CD14-positive monocyte (primary cell): ENCODE data around the gene MAN1C1. TPM values are rescaled to one million over a fixed set of nuclear protein-coding genes. Genes with fewer than 3 reads are reported as not detected.

ENCODE experiments used
- DNase-seq, 3 donors: peaks; one replicate each; pipeline ENCODE4 v3.0.0-alpha.2; 2011 to 2022
- H2AFZ ChIP-seq: 2 replicates; pipeline ENCODE4 v1.6.0; 2012; ENCODE audit warnings: mild to moderate bottlenecking, low read depth, low read length, inconsistent platforms; ENCODE audit not compliant: insufficient read depth, poor library complexity, severe bottlenecking
- H3K27ac ChIP-seq, 2 donors: 1 replicate in 1 of 2; 2 replicates in 1 of 2; pipeline ENCODE4 v1.5.1; 2012 to 2013; ENCODE audit warnings: low read length in 2 of 2, control low read depth in 1 of 2, inconsistent platforms in 1 of 2, low read depth in 1 of 2, mild to moderate bottlenecking in 1 of 2
- H3K27me3 ChIP-seq, 2 donors: one replicate each; pipeline versions ENCODE4 v1.6.0 to v1.6.1; 2011 to 2013; ENCODE audit warnings: low read length in 2 of 2; ENCODE audit not compliant: control insufficient read depth in 2 of 2, insufficient read depth in 2 of 2
- H3K36me3 ChIP-seq, 2 donors: replicated peaks in 1 of 2; 1 replicate in 1 of 2; 2 replicates in 1 of 2; pipeline versions ENCODE4 v1.5.1 to v1.6.1; 2012 to 2013; ENCODE audit warnings: low read length in 2 of 2, control low read depth in 1 of 2, inconsistent platforms in 1 of 2, mild to moderate bottlenecking in 1 of 2; ENCODE audit not compliant: insufficient read depth in 2 of 2, control insufficient read depth in 1 of 2
- H3K4me1 ChIP-seq, 2 donors: 1 replicate in 1 of 2; 2 replicates in 1 of 2; pipeline versions ENCODE4 v1.5.1 to v1.6.1; 2012 to 2013; ENCODE audit warnings: low read length in 2 of 2, control low read depth in 1 of 2, inconsistent platforms in 1 of 2, mild to moderate bottlenecking in 1 of 2, moderate library complexity in 1 of 2; ENCODE audit not compliant: insufficient read depth in 2 of 2, control insufficient read depth in 1 of 2
- H3K4me2 ChIP-seq: replicated peaks from 2 replicates; pipeline ENCODE3; 2012; ENCODE audit warnings: low read length, moderate library complexity, mild to moderate bottlenecking; ENCODE audit not compliant: poor library complexity, severe bottlenecking; ENCODE audit errors: extremely low read depth
- H3K4me3 ChIP-seq, 3 experiments: fragments of 200-600 bp in 1 of 3; sonication (generic) in 1 of 3; replicated peaks in 1 of 3; 1 replicate in 2 of 3; 2 replicates in 1 of 3; pipeline ENCODE4 v1.5.1; 2011 to 2013; ENCODE audit warnings: low read length in 3 of 3, mild to moderate bottlenecking in 3 of 3, control low read depth in 2 of 3, low read depth in 2 of 3, inconsistent platforms in 1 of 3, moderate library complexity in 1 of 3
- H3K79me2 ChIP-seq: 2 replicates; pipeline ENCODE4 v1.6.0; 2012; ENCODE audit warnings: mild to moderate bottlenecking, control low read depth, inconsistent platforms, low read length, moderate library complexity; ENCODE audit not compliant: insufficient read depth
- H3K9ac ChIP-seq: 2 replicates; pipeline ENCODE4 v1.6.0; 2017; ENCODE audit warnings: low read length, mild to moderate bottlenecking; ENCODE audit not compliant: insufficient read depth, poor library complexity, severe bottlenecking
- H3K9me3 ChIP-seq, 2 donors: replicated peaks in 1 of 2; 1 replicate in 1 of 2; 2 replicates in 1 of 2; pipeline versions ENCODE4 v1.5.1 to v1.6.1; 2012 to 2013; ENCODE audit warnings: low read length in 2 of 2, control low read depth in 1 of 2; ENCODE audit not compliant: control insufficient read depth in 1 of 2, insufficient read depth in 1 of 2
- H4K20me1 ChIP-seq: 2 replicates; pipeline ENCODE4 v1.6.0; 2012; ENCODE audit warnings: mild to moderate bottlenecking, low read length, control low read depth, moderate library complexity; ENCODE audit not compliant: insufficient read depth
- H3K27ac Mint-ChIP-seq, 7 donors: one replicate each; pipeline ENCODE4 v1.8.0; 2020; ENCODE audit warnings: mild to moderate bottlenecking in 7 of 7, mixed read lengths in 7 of 7, moderate library complexity in 6 of 7, inconsistent platforms in 2 of 7
- H3K27me3 Mint-ChIP-seq, 3 donors: one replicate each; pipeline ENCODE4 v1.8.0; 2021 to 2022; ENCODE audit warnings: low read depth in 3 of 3, mild to moderate bottlenecking in 3 of 3, mixed read lengths in 3 of 3, moderate library complexity in 3 of 3, inconsistent platforms in 1 of 3
- H3K36me3 Mint-ChIP-seq, 2 donors: one replicate each; pipeline ENCODE4 v1.8.0; 2020; ENCODE audit warnings: mixed read lengths in 2 of 2, inconsistent platforms in 1 of 2, mild to moderate bottlenecking in 1 of 2
- H3K4me1 Mint-ChIP-seq: one replicate; pipeline ENCODE4 v1.8.0; 2020; ENCODE audit warnings: mild to moderate bottlenecking, mixed read lengths
- H3K4me3 Mint-ChIP-seq, 2 donors: one replicate each; pipeline ENCODE4 v1.8.0; 2020; ENCODE audit warnings: mild to moderate bottlenecking in 2 of 2, mixed read lengths in 2 of 2, moderate library complexity in 1 of 2
- H3K9me3 Mint-ChIP-seq, 7 donors: one replicate each; pipeline ENCODE4 v1.8.0; 2020 to 2022; ENCODE audit warnings: mixed read lengths in 7 of 7, mild to moderate bottlenecking in 6 of 7, moderate library complexity in 6 of 7, inconsistent platforms in 2 of 7
- WGBS: methylation state at CpG from one replicate; pipeline ENCODE4 v1.1.5; 2013; ENCODE audit warnings: missing lambda C conversion rate; ENCODE audit not compliant: insufficient coverage; 5-methylcytosine and 5-hydroxymethylcytosine counted together
- intact Hi-C, 2 donors: fragments of 100-400 bp; cut with micrococcal nuclease; formaldehyde crosslinking; loops; one replicate each; pipeline versions ENCODE4 v1.15.0 to v1.15.1; 2023
- polyA plus RNA-seq, 3 donors: library from polyadenylated mRNA; depleted of rRNA in 1 of 3; unstranded in 2 of 3; stranded (reverse) in 1 of 3; fragments of 300-500 nt in 2 of 3; fragments of >200 nt in 1 of 3; fragmentation: Illumina TruSeq in 2 of 3; gene quantifications; 1 replicate in 2 of 3; 2 replicates in 1 of 3; pipeline ENCODE4 v1.2.3, GENCODE V29; 2012 to 2021
- TF ChIP-seq, protein P1 (sequence below): fragments of 200-600 bp; IDR thresholded peaks from one replicate; pipeline ENCODE4 v1.8.0; 2022; ENCODE audit warnings: antibody characterized with exemption, mild to moderate bottlenecking

Gene MAN1C1
- polyA plus RNA-seq, 3 donors = 1.2 to 7.2 (median 1.7) TPM

DNA sequence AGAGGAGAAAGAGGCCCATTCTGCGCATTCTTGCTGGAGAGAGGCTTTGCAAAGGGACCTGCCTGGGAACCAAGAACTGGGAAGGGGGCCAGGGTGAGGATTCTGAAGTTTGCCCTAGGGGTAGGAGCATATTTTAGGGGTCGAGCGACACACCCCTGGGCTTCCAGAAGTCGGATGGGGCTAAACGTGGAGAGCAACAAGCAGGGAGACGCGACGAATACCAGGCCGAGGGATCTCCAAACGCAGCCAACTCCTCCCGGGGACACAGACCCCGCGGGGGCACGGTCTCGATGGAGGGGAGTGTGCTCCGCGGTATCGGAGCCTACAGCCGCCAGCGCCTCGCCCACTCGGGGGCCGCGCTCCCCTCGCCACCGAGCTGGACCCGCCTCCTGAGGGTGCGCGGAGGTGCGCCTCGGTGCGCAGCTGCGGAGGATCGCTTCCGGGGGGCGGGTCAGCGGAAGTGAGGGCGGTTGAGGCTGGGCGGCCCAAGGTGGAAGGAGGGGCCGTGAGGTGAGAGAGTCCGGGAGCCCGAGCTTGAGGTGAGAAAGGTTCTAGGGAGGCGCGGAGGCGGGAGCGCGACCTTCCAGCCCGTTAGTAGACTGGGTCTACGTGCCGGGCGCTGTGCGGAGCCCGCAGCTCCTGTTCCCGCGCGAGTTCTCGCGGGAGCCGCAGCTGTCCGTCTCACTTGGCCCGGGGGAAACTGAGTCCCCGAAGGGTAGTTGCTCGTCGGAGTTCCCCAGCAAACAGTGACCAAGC lies 203.1 kb downstream of the MAN1C1 start, which contains the start of gene MTFR1L:
MTFR1L (plus strand) TSS at position 464 of the 756 bp plus-strand sequence. CDS start 3,151 bp downstream, outside the sequence.
- under 1% methylated on average over 63 of the region's 64 CpGs for WGBS
- peaks cover 48% of the 10 kb centered on the region for H3K79me2 ChIP-seq

More for the DNA sequence above, 203.1 kb downstream of the MAN1C1 start, which contains the start of gene MTFR1L:
- peak within 1 kb of the TSS; percentile 99 for H3K4me2 ChIP-seq
- H3K27me3 ChIP-seq = no peaks in the 10 kb centered on the region
- peak; percentile 51 to 75 (median 58) for DNase-seq
- TF ChIP-seq, protein P1, sequence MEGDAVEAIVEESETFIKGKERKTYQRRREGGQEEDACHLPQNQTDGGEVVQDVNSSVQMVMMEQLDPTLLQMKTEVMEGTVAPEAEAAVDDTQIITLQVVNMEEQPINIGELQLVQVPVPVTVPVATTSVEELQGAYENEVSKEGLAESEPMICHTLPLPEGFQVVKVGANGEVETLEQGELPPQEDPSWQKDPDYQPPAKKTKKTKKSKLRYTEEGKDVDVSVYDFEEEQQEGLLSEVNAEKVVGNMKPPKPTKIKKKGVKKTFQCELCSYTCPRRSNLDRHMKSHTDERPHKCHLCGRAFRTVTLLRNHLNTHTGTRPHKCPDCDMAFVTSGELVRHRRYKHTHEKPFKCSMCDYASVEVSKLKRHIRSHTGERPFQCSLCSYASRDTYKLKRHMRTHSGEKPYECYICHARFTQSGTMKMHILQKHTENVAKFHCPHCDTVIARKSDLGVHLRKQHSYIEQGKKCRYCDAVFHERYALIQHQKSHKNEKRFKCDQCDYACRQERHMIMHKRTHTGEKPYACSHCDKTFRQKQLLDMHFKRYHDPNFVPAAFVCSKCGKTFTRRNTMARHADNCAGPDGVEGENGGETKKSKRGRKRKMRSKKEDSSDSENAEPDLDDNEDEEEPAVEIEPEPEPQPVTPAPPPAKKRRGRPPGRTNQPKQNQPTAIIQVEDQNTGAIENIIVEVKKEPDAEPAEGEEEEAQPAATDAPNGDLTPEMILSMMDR = no peak
- H3K4me1 ChIP-seq = peaks cover 20 to 33% of the 10 kb centered on the region in 2 donors
- H4K20me1 ChIP-seq = peaks cover 31% of the 10 kb centered on the region
- peak within 1 kb of the TSS; percentile 70 to 93 (median 88) for H3K4me3 ChIP-seq
- Mint-ChIP-seq H3K9me3 (peaks cover 0 to 2% (median 0%) of the 10 kb centered on the region in 7 donors), H3K36me3 (peaks cover 25 to 41% of the 10 kb centered on the region in 2 donors), H3K4me3 (peak within 1 kb of the TSS; percentile 97 to 98), H3K4me1 (peaks cover 36% of the 10 kb centered on the region), H3K27ac (peak within 1 kb of the TSS; percentile 91 to 98 (median 95)), H3K27me3 (peaks cover 0 to 4% (median 3%) of the 10 kb centered on the region in 3 donors)
- intact Hi-C loops = loop anchor here in 1 of 2 donors (2.0 to 5.0 kb wide), 2 partner anchors 38 to 179 kb away; partner anchors contain the start of genes AUNIP and PAFAH2
- H2AFZ ChIP-seq = peak within 1 kb of the TSS; percentile 98
- peak within 1 kb of the TSS; percentile 82 to 87 for H3K27ac ChIP-seq
- H3K9me3 ChIP-seq = no peaks in the 10 kb centered on the region
- H3K36me3 ChIP-seq = peaks cover 19 to 30% of the 10 kb centered on the region in 2 donors
- peak within 1 kb of the TSS; percentile 95 for H3K9ac ChIP-seq
